GM19397 (cell line): ENCODE data around the gene NCCRP1.

Source experiments
- ATAC-seq: cut with Tn5 transposase; IDR thresholded peaks from one replicate; pipeline ENCODE4 v1.9.1; 2021; ENCODE audit warnings: mild to moderate bottlenecking, moderate library complexity; ENCODE audit not compliant: unreplicated experiment

NCCRP1 gene, protein sequence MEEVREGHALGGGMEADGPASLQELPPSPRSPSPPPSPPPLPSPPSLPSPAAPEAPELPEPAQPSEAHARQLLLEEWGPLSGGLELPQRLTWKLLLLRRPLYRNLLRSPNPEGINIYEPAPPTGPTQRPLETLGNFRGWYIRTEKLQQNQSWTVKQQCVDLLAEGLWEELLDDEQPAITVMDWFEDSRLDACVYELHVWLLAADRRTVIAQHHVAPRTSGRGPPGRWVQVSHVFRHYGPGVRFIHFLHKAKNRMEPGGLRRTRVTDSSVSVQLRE

DNA sequence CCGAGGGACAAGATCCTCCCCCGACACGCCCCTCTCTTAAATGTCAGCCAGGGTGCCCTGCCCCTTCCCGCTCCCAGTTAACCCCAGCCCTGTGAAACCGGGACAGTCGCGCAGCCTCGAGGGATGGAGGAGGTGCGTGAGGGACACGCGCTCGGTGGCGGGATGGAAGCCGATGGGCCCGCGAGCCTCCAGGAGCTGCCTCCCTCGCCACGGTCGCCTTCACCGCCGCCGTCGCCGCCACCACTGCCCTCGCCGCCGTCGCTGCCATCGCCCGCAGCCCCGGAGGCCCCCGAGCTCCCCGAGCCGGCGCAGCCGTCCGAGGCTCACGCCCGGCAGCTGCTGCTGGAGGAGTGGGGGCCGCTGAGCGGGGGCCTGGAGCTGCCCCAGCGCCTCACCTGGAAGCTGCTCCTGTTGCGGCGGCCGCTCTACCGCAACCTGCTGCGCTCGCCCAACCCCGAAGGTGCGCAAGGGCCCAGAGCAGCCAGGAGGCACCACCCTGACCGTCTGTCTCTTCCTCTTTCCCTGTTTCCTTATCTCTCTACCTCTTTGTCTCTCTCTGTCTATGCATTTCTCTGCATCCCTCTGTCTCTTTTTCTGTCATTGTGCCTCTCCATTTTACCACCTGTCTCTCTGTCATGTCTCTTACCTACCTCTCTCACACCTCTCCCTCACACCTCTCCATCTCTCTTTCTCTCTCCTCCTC is at the start of gene NCCRP1:
Gene NCCRP1, plus strand, starts transcription at position 105 of the 703 bp plus-strand sequence. Its CDS starts 19 bp downstream, at position 124.
- no peak for ATAC-seq

GRCh38 chr19:39147480-39147879 is 49.3 kb upstream of the NCCRP1 start:
- ATAC-seq, result no peak

GRCh38 chr19:39148939-39149529 is 47.7 kb upstream of the NCCRP1 start:
- ATAC-seq, result no peak

DNA sequence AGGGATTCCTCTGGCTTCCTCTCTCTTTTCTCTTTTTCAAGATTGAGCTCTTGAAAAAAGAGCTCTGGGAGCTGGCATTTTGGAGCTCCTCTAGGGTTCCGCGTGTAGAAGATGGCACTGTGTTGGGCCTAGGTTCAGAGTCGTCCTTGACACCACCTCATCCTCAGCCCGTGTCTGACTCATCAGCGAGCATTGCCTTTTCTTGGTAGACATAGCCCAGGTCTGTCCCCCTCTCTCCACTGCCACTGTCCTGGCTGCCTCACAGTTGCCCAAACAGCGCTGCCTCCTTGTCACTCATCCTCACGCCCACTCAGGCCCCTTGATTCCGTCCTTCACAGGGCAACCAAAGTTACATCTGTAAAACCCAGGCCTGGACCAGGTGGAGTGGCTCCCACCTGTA is 46.5 kb upstream of the NCCRP1 start:
- no peak for ATAC-seq

DNA sequence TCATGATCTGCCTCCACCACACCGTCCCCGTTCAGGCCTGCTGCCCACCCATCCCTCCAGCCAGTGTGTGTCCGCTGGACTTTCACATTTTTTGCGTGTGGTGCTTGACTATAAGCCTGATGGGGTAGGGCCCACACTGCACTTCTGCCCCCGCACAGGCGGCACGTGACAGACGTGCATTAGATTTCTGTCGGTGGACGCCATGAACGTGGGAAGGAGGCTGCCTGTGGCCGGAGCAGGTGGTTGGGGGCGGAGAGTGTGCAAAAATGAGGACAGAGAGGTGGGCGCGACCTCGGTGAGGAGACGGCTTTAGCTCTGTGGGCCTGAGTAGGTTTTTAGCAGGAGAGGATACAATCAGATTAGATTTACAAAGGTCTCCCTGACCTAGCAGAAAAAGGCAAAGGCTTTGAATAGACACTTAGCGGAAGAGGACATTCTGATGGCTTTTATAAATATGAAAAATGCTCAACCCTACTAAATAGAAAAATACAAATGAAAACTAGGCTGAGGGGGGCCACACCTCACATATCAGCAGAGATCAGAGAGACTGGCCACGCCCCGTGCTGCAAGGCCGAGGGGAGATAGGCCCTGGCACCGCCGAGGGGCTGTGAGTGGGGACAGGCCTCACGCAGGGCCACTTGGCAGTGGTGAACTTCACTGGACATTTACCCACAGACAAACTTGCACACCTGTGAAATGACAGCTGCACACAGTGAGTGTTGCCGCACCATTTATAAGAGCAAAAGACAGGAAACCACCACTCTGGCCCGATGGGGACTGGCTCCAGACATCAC is 45.8 kb upstream of the NCCRP1 start:
- ATAC-seq, result no peak

DNA sequence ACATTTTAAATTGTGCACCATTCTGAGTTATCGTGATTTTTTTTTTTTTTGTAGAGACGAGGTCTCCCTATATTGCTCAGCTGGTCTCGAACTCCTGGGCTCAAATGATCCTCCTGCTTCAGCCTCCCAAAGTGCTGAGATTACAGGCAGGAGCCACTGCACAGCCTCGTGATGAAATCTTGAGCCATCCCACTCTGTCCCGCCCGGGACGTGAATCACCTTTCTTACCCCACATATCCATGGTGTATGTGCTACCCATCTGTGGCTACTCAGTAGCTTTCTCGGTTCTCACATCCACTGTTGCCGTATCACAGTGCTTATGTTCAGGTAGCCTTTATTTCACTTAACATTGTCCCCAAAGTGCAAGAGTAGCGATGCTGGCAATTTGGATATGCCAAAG is 44.7 kb upstream of the NCCRP1 start:
- no peak for ATAC-seq

GRCh38 chr19:39154100-39154628 is 42.6 kb upstream of the NCCRP1 start:
- ATAC-seq, result no peak

GRCh38 chr19:39154629-39155100 is 42.1 kb upstream of the NCCRP1 start:
- no peak for ATAC-seq

- no peak for ATAC-seq
Observed at GRCh38 chr19:39155114-39155700, 41.6 kb upstream of the NCCRP1 start.

DNA sequence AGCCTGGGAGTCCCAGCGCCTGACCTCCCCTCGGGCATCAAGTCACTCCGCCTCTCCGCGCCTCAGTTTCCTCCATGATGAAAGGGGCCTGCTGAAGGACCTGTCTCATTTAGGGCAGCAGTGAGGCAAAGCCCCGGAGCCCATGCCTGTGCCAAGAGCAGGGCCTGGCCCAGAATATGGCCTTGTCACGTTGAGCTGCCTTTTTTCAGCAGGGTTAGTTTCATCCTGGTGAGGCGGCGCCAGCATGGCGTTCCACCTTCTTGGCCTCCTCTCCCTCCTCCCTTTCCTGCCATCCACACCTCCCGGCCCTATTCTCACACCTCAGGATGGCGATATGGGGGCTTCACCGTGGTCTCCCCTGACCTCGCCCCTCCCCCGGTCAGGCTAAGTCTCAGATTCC is 41.0 kb upstream of the NCCRP1 start:
- no peak for ATAC-seq

GRCh38 chr19:39156326-39157230 is 40.2 kb upstream of the NCCRP1 start:
- no peak for ATAC-seq

- no peak for ATAC-seq
Observed at GRCh38 chr19:39157275-39157996, 39.3 kb upstream of the NCCRP1 start.

- no peak for ATAC-seq
Observed at GRCh38 chr19:39157997-39158389, 38.8 kb upstream of the NCCRP1 start.

- ATAC-seq, result no peak
Observed at GRCh38 chr19:39158646-39159260, 38.0 kb upstream of the NCCRP1 start.

- no peak for ATAC-seq
Observed at GRCh38 chr19:39160523-39160861, 36.3 kb upstream of the NCCRP1 start.

- no peak for ATAC-seq
Observed at GRCh38 chr19:39160889-39161672, 35.7 kb upstream of the NCCRP1 start.

- ATAC-seq, result no peak
Observed at GRCh38 chr19:39162441-39163043, 34.2 kb upstream of the NCCRP1 start.
